HepG2 (cell line): ENCODE measurements around the gene MOK. TPM values are rescaled to one million over a fixed set of nuclear protein-coding genes. Genes with fewer than 3 reads are reported as not detected.

Experiments
- ATF7 ChIP-seq, 2 experiments: fragments of 450-650 bp in 1 of 2; sonication (generic) in 1 of 2; formaldehyde crosslinking in 1 of 2; IDR thresholded peaks; 2 replicates each; pipeline versions ENCODE4 v1.4.0 to v1.6.1; 2016 to 2020; ENCODE audit warnings: antibody characterized with exemption in 1 of 2, mild to moderate bottlenecking in 1 of 2, missing genetic modification reagents in 1 of 2
- CBX2 ChIP-seq, 2 experiments: fragments of 200-600 bp in 1 of 2; sonication (generic); formaldehyde crosslinking in 1 of 2; IDR thresholded peaks; 2 replicates each; pipeline versions ENCODE4 v1.7.0 to v1.8.1; 2018 to 2022; ENCODE audit warnings: low read depth in 2 of 2, low read length in 1 of 2, mild to moderate bottlenecking in 1 of 2, missing genetic modification reagents in 1 of 2
- DNMT1 ChIP-seq: sonication (generic); formaldehyde crosslinking; IDR thresholded peaks from 2 replicates; pipeline ENCODE4 v1.5.1; 2020; ENCODE audit warnings: mild to moderate bottlenecking, missing genetic modification reagents
- KLF15 ChIP-seq: sonication (generic); formaldehyde crosslinking; IDR thresholded peaks from 2 replicates; pipeline ENCODE4 v1.8.1; 2023; ENCODE audit warnings: borderline replicate concordance, mild to moderate bottlenecking, inconsistent platforms, missing genetic modification reagents, mixed read lengths
- MZF1 ChIP-seq: sonication (generic); formaldehyde crosslinking; IDR thresholded peaks from 2 replicates; pipeline ENCODE4 v1.8.1; 2023; ENCODE audit warnings: mild to moderate bottlenecking, missing genetic modification reagents, borderline replicate concordance
- PHB2 ChIP-seq: fragments of 450-650 bp; IDR thresholded peaks from 2 replicates; pipeline ENCODE4 v1.6.1; 2018; ENCODE audit not compliant: partially characterized antibody
- PTBP1 ChIP-seq: fragments of 200-400 bp; formaldehyde crosslinking; IDR thresholded peaks from 2 replicates; pipeline ENCODE4 v1.6.1; 2018; ENCODE audit warnings: low read length, low read depth; ENCODE audit not compliant: poor library complexity, severe bottlenecking
- ZNF230 ChIP-seq: sonication (generic); formaldehyde crosslinking; IDR thresholded peaks from 2 replicates; pipeline ENCODE4 v1.4.0; 2020; ENCODE audit warnings: mild to moderate bottlenecking, missing genetic modification reagents
- ZNF317 ChIP-seq: sonication (generic); formaldehyde crosslinking; IDR thresholded peaks from 2 replicates; pipeline ENCODE4 v1.5.0; 2020; ENCODE audit warnings: mild to moderate bottlenecking, missing genetic modification reagents
- polyA plus RNA-seq, 8 experiments: library from polyadenylated mRNA; depleted of rRNA in 3 of 8; stranded (reverse) in 7 of 8; unstranded in 1 of 8; fragments of >200 nt; fragmentation: Illumina TruSeq in 4 of 8; extraction: Trizol in 4 of 8; gene quantifications; 2 replicates each; pipeline versions ENCODE4 v1.2.1 to v1.2.3, GENCODE V29; 2011 to 2016; ENCODE audit warnings: low read depth in 4 of 8, missing spikeins in 1 of 8, mixed read lengths in 1 of 8; ENCODE audit not compliant: insufficient read depth in 1 of 8
- total RNA-seq, 5 experiments: library from RNA; depleted of rRNA; stranded (reverse); fragments of >200 nt; fragmentation: Illumina TruSeq; extraction: Trizol; gene quantifications; 2 replicates each; pipeline ENCODE4 v1.2.3, GENCODE V29; 2016; ENCODE audit warnings: low read depth in 1 of 5
- TF ChIP-seq, protein P1 (sequence below): sonication (generic); formaldehyde crosslinking; IDR thresholded peaks from 2 replicates; pipeline ENCODE4 v1.9.0; 2021; ENCODE audit warnings: missing genetic modification reagents, borderline replicate concordance
- TF ChIP-seq, protein P2 (sequence below): sonication (generic); formaldehyde crosslinking; IDR thresholded peaks from 2 replicates; pipeline ENCODE4 v1.5.0; 2020; ENCODE audit warnings: mild to moderate bottlenecking, missing genetic modification reagents, moderate library complexity
- TF ChIP-seq, protein P3 (sequence below): sonication (generic); formaldehyde crosslinking; conservative IDR thresholded peaks from 2 replicates; pipeline ENCODE4 v1.4.0; 2020; ENCODE audit warnings: missing genetic modification reagents
- TF ChIP-seq, protein P4 (sequence below), 2 experiments: sonication (generic) in 1 of 2; formaldehyde crosslinking in 1 of 2; IDR thresholded peaks; 2 replicates each; pipeline versions ENCODE4 v1.6.1 to v1.9.0; 2014 to 2022; ENCODE audit warnings: antibody characterized with exemption in 1 of 2, borderline replicate concordance in 1 of 2, inconsistent platforms in 1 of 2, low read depth in 1 of 2, missing genetic modification reagents in 1 of 2

MOK gene
- total and polyA plus RNA-seq, 2 of the 13 experiments (the other 11 are each of a cell fraction or from before 2014, with no cell fraction given) = 15.3 to 16.9 TPM

DNA sequence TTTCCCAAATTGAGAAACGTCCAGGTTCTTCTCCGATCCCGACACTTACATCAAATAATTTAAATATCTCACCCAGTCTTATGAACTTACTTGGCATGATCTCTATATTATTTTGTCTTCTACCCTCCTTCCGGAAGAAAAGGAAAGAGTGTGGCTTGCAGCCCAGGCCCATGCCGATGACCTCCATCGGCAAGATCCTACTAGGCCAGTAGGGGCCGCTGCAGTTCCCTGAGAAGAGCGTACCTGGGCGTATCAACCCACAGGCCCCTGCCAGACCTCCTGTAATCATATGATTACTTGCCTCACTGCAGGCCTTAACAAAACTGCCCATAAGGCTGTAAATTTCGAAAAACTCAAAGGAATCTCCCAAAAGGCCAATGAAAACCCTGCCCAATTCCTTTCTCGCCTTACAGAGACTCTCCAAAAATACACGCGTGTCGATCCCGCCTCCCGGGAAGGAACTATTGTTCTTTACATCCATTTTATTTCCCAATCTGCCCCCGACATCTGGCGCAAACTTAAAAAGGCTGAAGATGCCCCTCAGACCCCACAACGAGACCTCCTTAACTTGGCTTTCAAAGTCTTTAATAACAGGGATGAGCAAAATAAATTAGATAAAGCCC, 69.6 kb downstream of the MOK start (continued):
- TF ChIP-seq ATF7 (IDR thresholded peaks at IDR 0.05) (no peak), ATF7 (CRISPR knock-in tag; IDR thresholded peaks at IDR 0.05) (no peak), KLF15 (CRISPR knock-in tag) (no peak), ZNF317 (CRISPR knock-in tag) (no peak), CBX2 (IDR thresholded peaks at IDR 0.05; ENCODE audit: low read depth, low read length) (no peak), CBX2 (CRISPR knock-in tag; IDR thresholded peaks at IDR 0.05; ENCODE audit: low read depth) (no peak), PTBP1 (no peak), DNMT1 (CRISPR knock-in tag) (no peak), ZNF230 (CRISPR knock-in tag) (no peak), MZF1 (no peak), PHB2 (no peak)
- TF ChIP-seq, protein P1, sequence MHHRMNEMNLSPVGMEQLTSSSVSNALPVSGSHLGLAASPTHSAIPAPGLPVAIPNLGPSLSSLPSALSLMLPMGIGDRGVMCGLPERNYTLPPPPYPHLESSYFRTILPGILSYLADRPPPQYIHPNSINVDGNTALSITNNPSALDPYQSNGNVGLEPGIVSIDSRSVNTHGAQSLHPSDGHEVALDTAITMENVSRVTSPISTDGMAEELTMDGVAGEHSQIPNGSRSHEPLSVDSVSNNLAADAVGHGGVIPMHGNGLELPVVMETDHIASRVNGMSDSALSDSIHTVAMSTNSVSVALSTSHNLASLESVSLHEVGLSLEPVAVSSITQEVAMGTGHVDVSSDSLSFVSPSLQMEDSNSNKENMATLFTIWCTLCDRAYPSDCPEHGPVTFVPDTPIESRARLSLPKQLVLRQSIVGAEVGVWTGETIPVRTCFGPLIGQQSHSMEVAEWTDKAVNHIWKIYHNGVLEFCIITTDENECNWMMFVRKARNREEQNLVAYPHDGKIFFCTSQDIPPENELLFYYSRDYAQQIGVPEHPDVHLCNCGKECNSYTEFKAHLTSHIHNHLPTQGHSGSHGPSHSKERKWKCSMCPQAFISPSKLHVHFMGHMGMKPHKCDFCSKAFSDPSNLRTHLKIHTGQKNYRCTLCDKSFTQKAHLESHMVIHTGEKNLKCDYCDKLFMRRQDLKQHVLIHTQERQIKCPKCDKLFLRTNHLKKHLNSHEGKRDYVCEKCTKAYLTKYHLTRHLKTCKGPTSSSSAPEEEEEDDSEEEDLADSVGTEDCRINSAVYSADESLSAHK (CRISPR knock-in tag) = no peak
- TF ChIP-seq, protein P2, sequence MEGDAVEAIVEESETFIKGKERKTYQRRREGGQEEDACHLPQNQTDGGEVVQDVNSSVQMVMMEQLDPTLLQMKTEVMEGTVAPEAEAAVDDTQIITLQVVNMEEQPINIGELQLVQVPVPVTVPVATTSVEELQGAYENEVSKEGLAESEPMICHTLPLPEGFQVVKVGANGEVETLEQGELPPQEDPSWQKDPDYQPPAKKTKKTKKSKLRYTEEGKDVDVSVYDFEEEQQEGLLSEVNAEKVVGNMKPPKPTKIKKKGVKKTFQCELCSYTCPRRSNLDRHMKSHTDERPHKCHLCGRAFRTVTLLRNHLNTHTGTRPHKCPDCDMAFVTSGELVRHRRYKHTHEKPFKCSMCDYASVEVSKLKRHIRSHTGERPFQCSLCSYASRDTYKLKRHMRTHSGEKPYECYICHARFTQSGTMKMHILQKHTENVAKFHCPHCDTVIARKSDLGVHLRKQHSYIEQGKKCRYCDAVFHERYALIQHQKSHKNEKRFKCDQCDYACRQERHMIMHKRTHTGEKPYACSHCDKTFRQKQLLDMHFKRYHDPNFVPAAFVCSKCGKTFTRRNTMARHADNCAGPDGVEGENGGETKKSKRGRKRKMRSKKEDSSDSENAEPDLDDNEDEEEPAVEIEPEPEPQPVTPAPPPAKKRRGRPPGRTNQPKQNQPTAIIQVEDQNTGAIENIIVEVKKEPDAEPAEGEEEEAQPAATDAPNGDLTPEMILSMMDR = peak; percentile 93
- TF ChIP-seq, protein P3, sequence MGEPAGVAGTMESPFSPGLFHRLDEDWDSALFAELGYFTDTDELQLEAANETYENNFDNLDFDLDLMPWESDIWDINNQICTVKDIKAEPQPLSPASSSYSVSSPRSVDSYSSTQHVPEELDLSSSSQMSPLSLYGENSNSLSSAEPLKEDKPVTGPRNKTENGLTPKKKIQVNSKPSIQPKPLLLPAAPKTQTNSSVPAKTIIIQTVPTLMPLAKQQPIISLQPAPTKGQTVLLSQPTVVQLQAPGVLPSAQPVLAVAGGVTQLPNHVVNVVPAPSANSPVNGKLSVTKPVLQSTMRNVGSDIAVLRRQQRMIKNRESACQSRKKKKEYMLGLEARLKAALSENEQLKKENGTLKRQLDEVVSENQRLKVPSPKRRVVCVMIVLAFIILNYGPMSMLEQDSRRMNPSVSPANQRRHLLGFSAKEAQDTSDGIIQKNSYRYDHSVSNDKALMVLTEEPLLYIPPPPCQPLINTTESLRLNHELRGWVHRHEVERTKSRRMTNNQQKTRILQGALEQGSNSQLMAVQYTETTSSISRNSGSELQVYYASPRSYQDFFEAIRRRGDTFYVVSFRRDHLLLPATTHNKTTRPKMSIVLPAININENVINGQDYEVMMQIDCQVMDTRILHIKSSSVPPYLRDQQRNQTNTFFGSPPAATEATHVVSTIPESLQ (CRISPR knock-in tag) = no peak
- TF ChIP-seq, protein P4, sequence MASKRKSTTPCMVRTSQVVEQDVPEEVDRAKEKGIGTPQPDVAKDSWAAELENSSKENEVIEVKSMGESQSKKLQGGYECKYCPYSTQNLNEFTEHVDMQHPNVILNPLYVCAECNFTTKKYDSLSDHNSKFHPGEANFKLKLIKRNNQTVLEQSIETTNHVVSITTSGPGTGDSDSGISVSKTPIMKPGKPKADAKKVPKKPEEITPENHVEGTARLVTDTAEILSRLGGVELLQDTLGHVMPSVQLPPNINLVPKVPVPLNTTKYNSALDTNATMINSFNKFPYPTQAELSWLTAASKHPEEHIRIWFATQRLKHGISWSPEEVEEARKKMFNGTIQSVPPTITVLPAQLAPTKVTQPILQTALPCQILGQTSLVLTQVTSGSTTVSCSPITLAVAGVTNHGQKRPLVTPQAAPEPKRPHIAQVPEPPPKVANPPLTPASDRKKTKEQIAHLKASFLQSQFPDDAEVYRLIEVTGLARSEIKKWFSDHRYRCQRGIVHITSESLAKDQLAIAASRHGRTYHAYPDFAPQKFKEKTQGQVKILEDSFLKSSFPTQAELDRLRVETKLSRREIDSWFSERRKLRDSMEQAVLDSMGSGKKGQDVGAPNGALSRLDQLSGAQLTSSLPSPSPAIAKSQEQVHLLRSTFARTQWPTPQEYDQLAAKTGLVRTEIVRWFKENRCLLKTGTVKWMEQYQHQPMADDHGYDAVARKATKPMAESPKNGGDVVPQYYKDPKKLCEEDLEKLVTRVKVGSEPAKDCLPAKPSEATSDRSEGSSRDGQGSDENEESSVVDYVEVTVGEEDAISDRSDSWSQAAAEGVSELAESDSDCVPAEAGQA (IDR thresholded peaks at IDR 0.05; ENCODE audit: low read depth) = no peak
- TF ChIP-seq, protein P4 (CRISPR knock-in tag; IDR thresholded peaks at IDR 0.05; ENCODE audit: borderline replicate concordance) = no peak
